ENCODE data around the gene ZNF121.
"Not testable (repeated sequence)": the region's sequence is repeated elsewhere in the genome, so short reads cannot be mapped to it uniquely, and the experiment has no call there.

Gene ZNF121

GRCh38 chr19:9584073-9584833 lies at the start of gene ZNF121:
Gene ZNF121 (minus strand): TSS chr19:9584504. CDS start chr19:9568097, 16,407 bp downstream.
- DNase-seq = peak; percentile 65 to 91

- DNase-seq = peak; percentile 6 to 49
These were observed 43.6 kb upstream of the ZNF121 start for GRCh38 chr19:9627856-9628255.

- no peak for DNase-seq
These were observed 38.2 kb upstream of the ZNF121 start for GRCh38 chr19:9622531-9622930.

GRCh38 chr19:9621156-9622037 lies 37.1 kb upstream of the ZNF121 start, which contains the start of gene ZNF561:
Gene ZNF561 (minus strand): TSS chr19:9621232. CDS start chr19:9619456, 1,776 bp downstream.
- peak; percentile 89 to 90 for DNase-seq

GRCh38 chr19:9620842-9621155 lies 36.5 kb upstream of the ZNF121 start:
- DNase-seq = no peak

- DNase-seq = peak; percentile 38 to 53
These were observed 31.5 kb upstream of the ZNF121 start for GRCh38 chr19:9615844-9616243.

GRCh38 chr19:9610484-9611113 lies 26.3 kb upstream of the ZNF121 start:
- no peak for DNase-seq

GRCh38 chr19:9608912-9609311 lies 24.6 kb upstream of the ZNF121 start:
- DNase-seq = no peak

- DNase-seq = no peak
These were observed 12.7 kb upstream of the ZNF121 start for GRCh38 chr19:9597027-9597426.

- DNase-seq = peak; percentile 44 to 85
These were observed 2.5 kb upstream of the ZNF121 start for GRCh38 chr19:9586764-9587163.

- not testable (repeated sequence) for DNase-seq
These were observed 2.1 kb downstream of the ZNF121 start for GRCh38 chr19:9582081-9582725.

- DNase-seq = no peak
These were observed 3.6 kb downstream of the ZNF121 start for GRCh38 chr19:9580728-9581127.

GRCh38 chr19:9570255-9570654 lies 14.0 kb downstream of the ZNF121 start:
- no peak for DNase-seq

- peak; percentile 36 to 38 for DNase-seq
These were observed 17.6 kb downstream of the ZNF121 start for GRCh38 chr19:9566729-9567128.

- no peak for DNase-seq
These were observed 18.2 kb downstream of the ZNF121 start for GRCh38 chr19:9565900-9566705.

GRCh38 chr19:9552536-9553274 lies 31.6 kb downstream of the ZNF121 start:
- no peak for DNase-seq

- DNase-seq = no peak
These were observed 36.4 kb downstream of the ZNF121 start for GRCh38 chr19:9547870-9548269.

GRCh38 chr19:9541281-9541680 lies 43.0 kb downstream of the ZNF121 start:
- not testable (repeated sequence) for DNase-seq

- not testable (repeated sequence) for DNase-seq
These were observed 44.4 kb downstream of the ZNF121 start for GRCh38 chr19:9539921-9540320.

GRCh38 chr19:9539201-9539600 lies 45.1 kb downstream of the ZNF121 start:
- DNase-seq = not testable (repeated sequence)
